A549 (cell line): ENCODE data around the gene UNC5C. TPM values are rescaled to one million over a fixed set of nuclear protein-coding genes. Genes with fewer than 3 reads are reported as not detected.

Experiments
- ATAC-seq, 2 experiments: fragments of 200-7000 bp in 1 of 2; fragments of >200 bp in 1 of 2; cut with Nextera tagmentation in 1 of 2; cut with Tn5 transposase in 1 of 2; 3 replicates each; pipeline versions ENCODE4 v1.8.0 to v1.9.1; 2018 to 2020; ENCODE audit warnings: mild to moderate bottlenecking in 1 of 2, moderate library complexity in 1 of 2
- CTCF ChIA-PET: fragments of 300-600 bp; sonication (Branson Sonifier 250); formaldehyde crosslinking; extraction: SDS; loops from one replicate; lab custom pipeline; 2021; ENCODE audit warnings: antibody characterized with exemption, inconsistent platforms; lab: Yijun Ruan, JAX
- POLR2A ChIA-PET: fragments of 350-600 bp; formaldehyde crosslinking; extraction: SDS; loops from one replicate; lab custom pipeline; 2021; ENCODE audit warnings: antibody characterized with exemption, inconsistent platforms; lab: Yijun Ruan, JAX
- DNase-seq, 2 experiments: peaks; one replicate each; pipeline versions ENCODE4 v3.0.0 to v3.0.0-alpha.2; 2011 to 2016; ENCODE audit warnings: low read depth in 1 of 2, low spot score in 1 of 2
- FAIRE-seq: peaks from 2 replicates; lab custom pipeline; 2011; peaks lifted over from hg19 to GRCh38; lab: Jason Lieb, UNC
- H3K27ac ChIP-seq, 2 experiments: fragments of >200 bp; sonication (Bioruptor Twin); formaldehyde crosslinking; 3 replicates each; pipeline ENCODE4 v1.5.1; 2016 to 2017
- H3K4me1 ChIP-seq: fragments of >200 bp; sonication (Bioruptor Twin); formaldehyde crosslinking; 3 replicates; pipeline ENCODE4 v1.6.1; 2016
- H3K4me2 ChIP-seq: fragments of >200 bp; sonication (Bioruptor Twin); formaldehyde crosslinking; 3 replicates; pipeline ENCODE4 v1.6.1; 2016
- H3K4me3 ChIP-seq: fragments of >200 bp; sonication (Bioruptor Twin); formaldehyde crosslinking; 3 replicates; pipeline ENCODE4 v1.5.1; 2016
- H3K9me3 ChIP-seq: fragments of >200 bp; sonication (Bioruptor Twin); formaldehyde crosslinking; 3 replicates; pipeline ENCODE4 v1.6.1; 2016
- CBX8 ChIP-seq: fragments of 200-600 bp; sonication (generic); IDR thresholded peaks from 2 replicates; pipeline ENCODE4 v1.6.1; 2016
- CHD2 ChIP-seq: fragments of 150-350 bp; IDR thresholded peaks from 2 replicates; pipeline ENCODE4 v1.6.1; 2014; ENCODE audit warnings: low read length; ENCODE audit not compliant: partially characterized antibody
- EP300 ChIP-seq, 2 experiments: fragments of >200 bp; sonication (Bioruptor Twin); formaldehyde crosslinking; IDR thresholded peaks; 2 replicates in 1 of 2; 3 replicates in 1 of 2; pipeline ENCODE4 v1.6.1; 2016 to 2017
- FOSB ChIP-seq: fragments of 250-450 bp; sonication (Bioruptor Pico); IDR thresholded peaks from 2 replicates; pipeline ENCODE4 v1.5.0; 2020; ENCODE audit warnings: mild to moderate bottlenecking, moderate library complexity
- FOSL2 ChIP-seq, 2 experiments: fragments of 450-650 bp in 1 of 2; fragments of >200 bp in 1 of 2; sonication (Bioruptor Twin) in 1 of 2; formaldehyde crosslinking; IDR thresholded peaks; 2 replicates each; pipeline versions ENCODE4 v1.5.0 to v1.6.1; 2016 to 2020; ENCODE audit warnings: mild to moderate bottlenecking in 1 of 2, moderate library complexity in 1 of 2
- FOXS1 ChIP-seq: fragments of 250-450 bp; sonication (Bioruptor Pico); IDR thresholded peaks from 2 replicates; pipeline ENCODE4 v1.5.0; 2020; ENCODE audit warnings: mild to moderate bottlenecking, moderate library complexity
- GATA3 ChIP-seq: IDR thresholded peaks from 2 replicates; pipeline ENCODE4 v1.6.1; 2012; ENCODE audit warnings: borderline replicate concordance
- HDAC2 ChIP-seq: fragments of 200-600 bp; sonication (generic); IDR thresholded peaks from 2 replicates; pipeline ENCODE4 v1.6.1; 2016
- HOXB13 ChIP-seq: fragments of 250-450 bp; sonication (Bioruptor Pico); IDR thresholded peaks from 2 replicates; pipeline ENCODE4 v1.5.0; 2020; ENCODE audit warnings: low read depth, mild to moderate bottlenecking, moderate library complexity
- JUN ChIP-seq, 2 experiments: fragments of >200 bp; sonication (Bioruptor Twin); formaldehyde crosslinking; IDR thresholded peaks; 2 replicates in 1 of 2; 3 replicates in 1 of 2; pipeline ENCODE4 v1.6.1; 2016 to 2017
- KDM5A ChIP-seq: fragments of 200-600 bp; sonication (generic); IDR thresholded peaks from 2 replicates; pipeline ENCODE4 v1.6.1; 2016; ENCODE audit warnings: antibody characterized with exemption, mild to moderate bottlenecking
- MAFK ChIP-seq: fragments of 450-650 bp; IDR thresholded peaks from 2 replicates; pipeline ENCODE4 v1.6.1; 2014; ENCODE audit not compliant: partially characterized antibody
- MAZ ChIP-seq: fragments of 150-350 bp; IDR thresholded peaks from 2 replicates; pipeline ENCODE4 v1.6.1; 2014; ENCODE audit warnings: antibody characterized with exemption, low read depth, low read length, borderline replicate concordance
- NFE2L2 ChIP-seq: fragments of 150-350 bp; conservative IDR thresholded peaks from 2 replicates; pipeline ENCODE4 v1.6.1; 2014; ENCODE audit warnings: low read length
- PHF8 ChIP-seq: fragments of 200-600 bp; sonication (generic); IDR thresholded peaks from 2 replicates; pipeline ENCODE4 v1.6.1; 2016; ENCODE audit warnings: low read depth, mild to moderate bottlenecking, antibody characterized with exemption, moderate library complexity, borderline replicate concordance
- POLR2A ChIP-seq: IDR thresholded peaks from 2 replicates; pipeline ENCODE4 v1.6.1; 2012; ENCODE audit warnings: mild to moderate bottlenecking, low read length
- POLR2AphosphoS2 ChIP-seq: conservative IDR thresholded peaks from 2 replicates; pipeline ENCODE4 v1.6.1; 2012; ENCODE audit warnings: low read length, improper control_type of control experiment, inconsistent platforms
- RAD21 ChIP-seq, 2 experiments: fragments of >200 bp in 1 of 2; sonication (Bioruptor Twin) in 1 of 2; formaldehyde crosslinking in 1 of 2; IDR thresholded peaks in 1 of 2; conservative IDR thresholded peaks in 1 of 2; 2 replicates in 1 of 2; 3 replicates in 1 of 2; pipeline ENCODE4 v1.6.1; 2012 to 2018; ENCODE audit warnings: inconsistent platforms in 1 of 2
- RARB ChIP-seq: fragments of 250-450 bp; sonication (Bioruptor Pico); IDR thresholded peaks from 2 replicates; pipeline ENCODE4 v1.8.0; 2021; ENCODE audit warnings: mild to moderate bottlenecking, moderate library complexity
- RFX5 ChIP-seq: fragments of 450-650 bp; IDR thresholded peaks from 2 replicates; pipeline ENCODE4 v1.7.1; 2014; ENCODE audit warnings: antibody characterized with exemption, mild to moderate bottlenecking, moderate library complexity
- RNF2 ChIP-seq: fragments of 200-600 bp; sonication (generic); IDR thresholded peaks from 2 replicates; pipeline ENCODE4 v1.6.1; 2016; ENCODE audit warnings: low read depth, mild to moderate bottlenecking, antibody characterized with exemption, moderate library complexity, borderline replicate concordance
- SMC3 ChIP-seq: fragments of >200 bp; sonication (Bioruptor Twin); formaldehyde crosslinking; IDR thresholded peaks from 3 replicates; pipeline ENCODE4 v1.6.1; 2018; ENCODE audit warnings: inconsistent platforms
- TFCP2L1 ChIP-seq: fragments of 250-450 bp; sonication (Bioruptor Pico); IDR thresholded peaks from 2 replicates; pipeline ENCODE4 v1.5.0; 2021; ENCODE audit warnings: mild to moderate bottlenecking
- TP53 ChIP-seq: fragments of 250-450 bp; sonication (Bioruptor Pico); IDR thresholded peaks from 2 replicates; pipeline ENCODE4 v1.5.0; 2021; ENCODE audit warnings: mild to moderate bottlenecking, moderate library complexity
- ZC3H11A ChIP-seq: fragments of 450-650 bp; IDR thresholded peaks from 2 replicates; pipeline ENCODE4 v1.6.1; 2014; ENCODE audit warnings: antibody characterized with exemption, mild to moderate bottlenecking
- ZSCAN20 ChIP-seq: fragments of 250-450 bp; sonication (Bioruptor Pico); IDR thresholded peaks from 2 replicates; pipeline ENCODE4 v1.8.0; 2022; ENCODE audit warnings: mild to moderate bottlenecking, moderate library complexity
- WGBS: methylation state at CpG from one replicate; pipeline ENCODE4 v1.1.6; 2017; ENCODE audit errors: missing lambda C conversion rate; 5-methylcytosine and 5-hydroxymethylcytosine counted together
- polyA plus RNA-seq, 4 experiments: library from polyadenylated mRNA; depleted of rRNA in 3 of 4; stranded (reverse); fragments of >200 nt; fragmentation: RNase III in 1 of 4; extraction: RNeasy Plus Mini Kit Qiagen cat#74134 plus additional on column Dnase treatment in 1 of 4; gene quantifications; 2 replicates in 3 of 4; 3 replicates in 1 of 4; pipeline ENCODE4 v1.2.3, GENCODE V29; 2011 to 2017
- TF ChIP-seq, protein P1 (sequence below): IDR thresholded peaks from 2 replicates; pipeline ENCODE4 v1.6.1; 2012; ENCODE audit warnings: low read depth, borderline replicate concordance
- TF ChIP-seq, protein P2 (sequence below): IDR thresholded peaks from 2 replicates; pipeline ENCODE4 v1.6.1; 2012

The UNC5C gene
- polyA plus RNA-seq, 2 of the 4 experiments (the other 2 are of a cell fraction) = 0.13 TPM; not detected in 1

DNA sequence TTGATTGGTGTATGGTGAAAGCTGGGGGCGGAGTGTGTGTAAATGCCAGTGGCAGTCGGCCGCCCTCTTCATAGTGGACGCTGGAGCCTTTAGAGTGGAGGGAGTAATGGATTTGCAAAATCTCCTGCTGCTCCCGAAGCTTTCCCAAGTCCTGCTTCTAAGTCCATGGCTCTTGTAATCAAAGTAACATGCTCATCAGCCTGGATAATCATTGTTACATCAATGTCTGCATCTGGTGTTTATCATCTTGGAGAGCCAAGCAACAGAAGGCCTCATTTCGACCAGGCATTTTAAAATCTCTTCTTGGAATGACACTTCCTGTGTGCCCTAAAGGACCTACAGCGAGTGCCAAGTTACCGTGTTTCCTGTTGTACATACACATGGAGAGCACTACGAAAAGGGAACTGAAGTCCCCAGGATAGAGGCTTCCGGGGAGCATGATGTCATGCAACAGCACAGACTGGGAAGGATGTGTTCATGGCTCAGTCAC lies 32.2 kb downstream of the UNC5C start:
- Histone ChIP-seq H3K4me2 (no peak overlapping the region), H3K9me3 (no peaks in the 10 kb centered on the region), H3K4me3 (no peak overlapping the region), H3K4me1 (no peaks in the 10 kb centered on the region), H3K27ac (no peak overlapping the region)
- 91% methylated on average over 8 of the region's 10 CpGs for WGBS
- ChIA-PET CTCF (no interaction called here), POLR2A (no interaction called here)
- no peak for DNase-seq
- FAIRE-seq = no peak
- no peak for ATAC-seq
- TF ChIP-seq SMC3 (no peak), CBX8 (no peak), MAFK (no peak), PHF8 (no peak), HOXB13 (CRISPR knock-in tag) (no peak), POLR2AphosphoS2 (no peak), ZC3H11A (no peak), NFE2L2 (no peak), FOXS1 (CRISPR knock-in tag) (no peak)

- TF ChIP-seq FOSB (CRISPR knock-in tag) (no peak), HOXB13 (CRISPR knock-in tag) (no peak), SMC3 (no peak), TP53 (no peak), EP300 (IDR thresholded peaks at IDR 0.05) (no peak), RNF2 (no peak), FOXS1 (CRISPR knock-in tag) (no peak), RFX5 (no peak), MAZ (no peak), GATA3 (no peak)
- TF ChIP-seq, protein P1, sequence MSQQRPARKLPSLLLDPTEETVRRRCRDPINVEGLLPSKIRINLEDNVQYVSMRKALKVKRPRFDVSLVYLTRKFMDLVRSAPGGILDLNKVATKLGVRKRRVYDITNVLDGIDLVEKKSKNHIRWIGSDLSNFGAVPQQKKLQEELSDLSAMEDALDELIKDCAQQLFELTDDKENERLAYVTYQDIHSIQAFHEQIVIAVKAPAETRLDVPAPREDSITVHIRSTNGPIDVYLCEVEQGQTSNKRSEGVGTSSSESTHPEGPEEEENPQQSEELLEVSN = no peak
- no peak overlapping the region for H3K4me2 ChIP-seq
- ATAC-seq = no peak
- no peak overlapping the region for H3K27ac ChIP-seq
- ChIA-PET POLR2A (no interaction called here), CTCF (no interaction called here)
- WGBS = 31% methylated on average over 1 of the region's 1 CpG
- H3K4me1 ChIP-seq = peaks cover 4% of the 10 kb centered on the region; the same call in 2 of the 3 replicates
- no peak overlapping the region for H3K4me3 ChIP-seq
- no peaks in the 10 kb centered on the region for H3K9me3 ChIP-seq
- DNase-seq = no peak
- FAIRE-seq = no peak
These were observed 33.2 kb downstream of the UNC5C start for GRCh38 chr4:95515589-95515988.

DNA sequence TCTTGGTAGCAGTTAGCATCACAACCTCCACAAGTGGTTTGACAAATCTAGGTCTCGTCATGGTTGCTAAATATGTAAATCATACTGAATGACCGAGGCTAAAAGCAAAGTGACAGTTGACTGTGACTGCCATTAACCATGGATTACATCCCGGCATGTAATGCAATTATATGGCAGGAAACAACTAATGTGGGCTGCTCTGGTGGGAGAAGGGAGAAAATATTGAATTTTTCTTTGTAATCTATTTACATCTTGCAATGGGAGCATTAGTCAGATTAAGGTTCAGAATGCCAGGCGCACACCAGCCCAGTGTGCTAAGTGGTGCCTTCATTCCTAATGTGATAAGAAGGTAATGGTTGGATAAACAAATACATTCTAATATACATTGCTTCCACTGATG lies 35.8 kb downstream of the UNC5C start:
- ATAC-seq = no peak
- Histone ChIP-seq H3K4me1 (peaks cover 11% of the 10 kb centered on the region; the same call in 2 of the 3 replicates), H3K4me2 (no peak overlapping the region), H3K27ac (no peak overlapping the region)
- DNase-seq = no peak
- WGBS = 83% methylated on average over 4 of the region's 4 CpGs
- no peak for FAIRE-seq
- TF ChIP-seq, protein P2, sequence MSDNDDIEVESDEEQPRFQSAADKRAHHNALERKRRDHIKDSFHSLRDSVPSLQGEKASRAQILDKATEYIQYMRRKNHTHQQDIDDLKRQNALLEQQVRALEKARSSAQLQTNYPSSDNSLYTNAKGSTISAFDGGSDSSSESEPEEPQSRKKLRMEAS = no peak
- TF ChIP-seq HDAC2 (no peak), HOXB13 (CRISPR knock-in tag) (no peak), KDM5A (no peak), POLR2A (no peak), ZSCAN20 (no peak)
- TF ChIP-seq, all 56 proteins: peak for 0
- ChIA-PET CTCF (no interaction called here), POLR2A (no interaction called here)
- Histone ChIP-seq H3K9me3 (no peaks in the 10 kb centered on the region), H3K4me3 (no peak overlapping the region)

GRCh38 chr4:95511477-95511876 lies 37.3 kb downstream of the UNC5C start:
- 59% methylated on average over 3 of the region's 3 CpGs for WGBS
- TF ChIP-seq RARB (CRISPR knock-in tag) (no peak), CBX8 (no peak), CHD2 (no peak), FOSL2 (IDR thresholded peaks at IDR 0.05) (no peak), FOSL2 (CRISPR knock-in tag; IDR thresholded peaks at IDR 0.05) (no peak), RAD21 (conservative IDR thresholded peaks at IDR 0.05 in 1 of 2, IDR thresholded peaks at IDR 0.05 in 1 of 2) (no peak), TFCP2L1 (CRISPR knock-in tag) (no peak), JUN (IDR thresholded peaks at IDR 0.05) (no peak)
- FAIRE-seq (no peak), DNase-seq (no peak), ATAC-seq (no peak)
- Histone ChIP-seq H3K9me3 (no peaks in the 10 kb centered on the region), H3K27ac (no peak overlapping the region), H3K4me2 (no peak overlapping the region), H3K4me3 (no peak overlapping the region), H3K4me1 (peaks cover 11% of the 10 kb centered on the region; the same call in 2 of the 3 replicates)
- POLR2A ChIA-PET = no interaction called here
- CTCF ChIA-PET = interaction anchor here (0.6 kb wide), 1 partner anchor 841 kb away, joined by 3 read pairs; no protein-coding TSS in a partner anchor
